MM.1S (cell line): ENCODE data around the gene FHIT.

ENCODE experiments used
- DNase-seq: peaks from one replicate; pipeline ENCODE4 v3.0.0-alpha.2; 2015
- H2AFZ ChIP-seq: fragments of 300-600 bp; sonication (generic); 2 replicates; pipeline ENCODE4 v1.6.0; 2016; ENCODE audit warnings: antibody characterized with exemption, low read length
- H3F3A ChIP-seq: fragments of 300-600 bp; sonication (generic); 2 replicates; pipeline ENCODE4 v1.6.1; 2016; ENCODE audit warnings: mild to moderate bottlenecking, antibody characterized with exemption, low read length, moderate library complexity, mixed read lengths; ENCODE audit not compliant: insufficient read depth
- H3K27ac ChIP-seq: fragments of 300-600 bp; sonication (generic); 2 replicates; pipeline ENCODE4 v1.5.1; 2016; ENCODE audit warnings: mild to moderate bottlenecking, low read length
- H3K27me3 ChIP-seq: fragments of 300-600 bp; sonication (generic); replicated peaks from 2 replicates; pipeline ENCODE4 v1.6.0; 2016; ENCODE audit warnings: low read length; ENCODE audit not compliant: insufficient read depth
- H3K36me3 ChIP-seq: fragments of 300-600 bp; sonication (generic); replicated peaks from 2 replicates; pipeline ENCODE4 v1.6.1; 2016; ENCODE audit warnings: mild to moderate bottlenecking, low read length, mixed read lengths; ENCODE audit not compliant: insufficient read depth
- H3K4me1 ChIP-seq: fragments of 300-600 bp; sonication (generic); 2 replicates; pipeline ENCODE4 v1.6.1; 2016; ENCODE audit warnings: low read length, mixed read lengths
- H3K4me2 ChIP-seq: fragments of 300-600 bp; sonication (generic); 2 replicates; pipeline ENCODE4 v1.6.0; 2016; ENCODE audit warnings: low read depth, low read length
- H3K4me3 ChIP-seq: fragments of 300-600 bp; sonication (generic); 2 replicates; pipeline ENCODE4 v1.5.1; 2016; ENCODE audit warnings: low read length, mixed read lengths
- H3K79me2 ChIP-seq: fragments of 300-600 bp; sonication (generic); 2 replicates; pipeline ENCODE4 v1.6.1; 2016; ENCODE audit warnings: mixed run types, low read length, mixed read lengths
- H3K9ac ChIP-seq: fragments of 300-600 bp; sonication (generic); 2 replicates; pipeline ENCODE4 v1.6.1; 2016; ENCODE audit warnings: low read length, mixed read lengths
- H3K9me2 ChIP-seq: fragments of 300-600 bp; sonication (generic); replicated peaks from 2 replicates; pipeline ENCODE4 v1.6.1; 2016; ENCODE audit warnings: mild to moderate bottlenecking, low read length, mixed read lengths; ENCODE audit not compliant: insufficient read depth
- H3K9me3 ChIP-seq: fragments of 300-600 bp; sonication (generic); replicated peaks from 2 replicates; pipeline ENCODE4 v1.6.1; 2016; ENCODE audit warnings: mild to moderate bottlenecking, low read length, mixed read lengths; ENCODE audit not compliant: insufficient read depth
- H4K20me1 ChIP-seq: fragments of 300-600 bp; sonication (generic); 2 replicates; pipeline ENCODE4 v1.6.1; 2016; ENCODE audit warnings: mild to moderate bottlenecking, low read length, moderate library complexity, mixed read lengths; ENCODE audit not compliant: insufficient read depth
- EZH2 ChIP-seq: fragments of 300-600 bp; sonication (generic); optimal IDR thresholded peaks from 2 replicates; pipeline ENCODE3; 2017; ENCODE audit warnings: low read depth, mild to moderate bottlenecking, antibody characterized with exemption, low read length, mixed read lengths
- EZH2phosphoT487 ChIP-seq: fragments of 300-600 bp; sonication (generic); IDR thresholded peaks from 2 replicates; pipeline ENCODE4 v1.6.1; 2018; ENCODE audit warnings: antibody characterized with exemption, low read length
- TF ChIP-seq, protein P1 (sequence below): fragments of 300-600 bp; sonication (generic); IDR thresholded peaks from 2 replicates; pipeline ENCODE4 v1.5.1; 2016; ENCODE audit warnings: antibody characterized with exemption, low read length, mixed read lengths

FHIT gene

DNA sequence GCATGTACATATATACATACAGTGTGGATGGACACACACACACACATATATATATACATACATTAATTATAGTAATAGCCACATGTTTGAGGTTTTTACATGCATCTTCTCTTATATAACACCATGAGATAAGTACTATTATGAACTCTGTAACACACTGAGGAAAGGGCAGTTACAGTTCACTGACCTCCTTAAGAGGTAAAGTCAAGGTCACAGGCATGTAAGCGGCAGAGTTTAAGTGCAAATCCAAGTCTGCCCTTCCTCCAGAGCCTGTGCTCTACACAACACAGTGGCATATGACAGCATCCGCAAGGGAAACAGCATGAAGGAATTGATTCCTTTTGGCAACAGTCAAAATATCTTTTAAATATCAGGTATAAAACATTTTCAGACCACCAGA lies 26.4 kb downstream of the FHIT start:
- Histone ChIP-seq H2AFZ (no peak overlapping the region), H3K9ac (no peak overlapping the region), H3K9me3 (no peaks in the 10 kb centered on the region), H3K27ac (no peak overlapping the region), H3K79me2 (no peaks in the 10 kb centered on the region), H4K20me1 (no peaks in the 10 kb centered on the region), H3K9me2 (no peaks in the 10 kb centered on the region), H3K4me2 (no peak overlapping the region), H3F3A (no peaks in the 10 kb centered on the region), H3K27me3 (no peaks in the 10 kb centered on the region), H3K4me1 (no peaks in the 10 kb centered on the region), H3K36me3 (no peaks in the 10 kb centered on the region), H3K4me3 (no peak overlapping the region)
- TF ChIP-seq EZH2, result no peak
- TF ChIP-seq, protein P1, sequence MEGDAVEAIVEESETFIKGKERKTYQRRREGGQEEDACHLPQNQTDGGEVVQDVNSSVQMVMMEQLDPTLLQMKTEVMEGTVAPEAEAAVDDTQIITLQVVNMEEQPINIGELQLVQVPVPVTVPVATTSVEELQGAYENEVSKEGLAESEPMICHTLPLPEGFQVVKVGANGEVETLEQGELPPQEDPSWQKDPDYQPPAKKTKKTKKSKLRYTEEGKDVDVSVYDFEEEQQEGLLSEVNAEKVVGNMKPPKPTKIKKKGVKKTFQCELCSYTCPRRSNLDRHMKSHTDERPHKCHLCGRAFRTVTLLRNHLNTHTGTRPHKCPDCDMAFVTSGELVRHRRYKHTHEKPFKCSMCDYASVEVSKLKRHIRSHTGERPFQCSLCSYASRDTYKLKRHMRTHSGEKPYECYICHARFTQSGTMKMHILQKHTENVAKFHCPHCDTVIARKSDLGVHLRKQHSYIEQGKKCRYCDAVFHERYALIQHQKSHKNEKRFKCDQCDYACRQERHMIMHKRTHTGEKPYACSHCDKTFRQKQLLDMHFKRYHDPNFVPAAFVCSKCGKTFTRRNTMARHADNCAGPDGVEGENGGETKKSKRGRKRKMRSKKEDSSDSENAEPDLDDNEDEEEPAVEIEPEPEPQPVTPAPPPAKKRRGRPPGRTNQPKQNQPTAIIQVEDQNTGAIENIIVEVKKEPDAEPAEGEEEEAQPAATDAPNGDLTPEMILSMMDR, result no peak
- TF ChIP-seq EZH2phosphoT487, result no peak
- DNase-seq, result no peak

DNA sequence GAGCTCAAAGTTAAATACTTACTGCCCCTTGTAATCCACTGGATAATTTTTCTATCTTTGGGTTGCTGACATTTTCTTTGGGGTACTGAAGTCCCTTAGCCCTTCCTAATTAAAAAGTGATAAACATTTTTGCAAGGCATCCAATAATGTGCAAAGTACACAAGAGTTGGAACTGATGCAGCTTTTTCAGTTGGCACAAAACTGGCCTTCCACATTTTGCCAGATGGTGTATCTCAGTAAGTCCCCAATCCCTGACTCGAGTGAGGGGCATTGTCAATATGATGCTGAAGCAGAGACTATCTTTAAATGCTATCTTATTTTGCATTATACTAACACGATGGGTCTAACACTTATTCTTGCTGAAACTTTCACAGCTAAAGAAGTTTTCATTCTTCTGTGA lies 27.8 kb downstream of the FHIT start:
- Histone ChIP-seq H3K4me3 (no peak overlapping the region), H3K4me2 (no peak overlapping the region), H4K20me1 (no peaks in the 10 kb centered on the region), H3F3A (no peaks in the 10 kb centered on the region), H3K27ac (no peak overlapping the region), H3K36me3 (no peaks in the 10 kb centered on the region), H3K4me1 (no peaks in the 10 kb centered on the region), H3K79me2 (no peaks in the 10 kb centered on the region), H3K9me2 (no peaks in the 10 kb centered on the region), H2AFZ (no peak overlapping the region), H3K9ac (no peak overlapping the region), H3K27me3 (no peaks in the 10 kb centered on the region), H3K9me3 (no peaks in the 10 kb centered on the region)
- TF ChIP-seq, protein P1, result no peak
- TF ChIP-seq EZH2phosphoT487, result no peak
- TF ChIP-seq EZH2, result no peak
- DNase-seq, result no peak

GRCh38 chr3:61222467-61222866 lies 28.8 kb downstream of the FHIT start:
- Histone ChIP-seq H3K9me3 (no peaks in the 10 kb centered on the region), H3K9me2 (no peaks in the 10 kb centered on the region), H3K36me3 (no peaks in the 10 kb centered on the region), H4K20me1 (no peaks in the 10 kb centered on the region), H3F3A (no peaks in the 10 kb centered on the region), H3K4me1 (no peaks in the 10 kb centered on the region), H3K79me2 (no peaks in the 10 kb centered on the region), H3K9ac (no peak overlapping the region), H3K4me2 (no peak overlapping the region), H3K27ac (no peak overlapping the region), H3K27me3 (no peaks in the 10 kb centered on the region), H3K4me3 (no peak overlapping the region), H2AFZ (no peak overlapping the region)
- TF ChIP-seq EZH2 (no peak), EZH2phosphoT487 (no peak)
- TF ChIP-seq, protein P1, result no peak
- DNase-seq, result no peak
